CD14-positive monocyte (primary cell): ENCODE results near the gene C1orf105. TPM values are rescaled to one million over a fixed set of nuclear protein-coding genes. Genes with fewer than 3 reads are reported as not detected.
"Not testable (repeated sequence)": the region's sequence is repeated elsewhere in the genome, so short reads cannot be mapped to it uniquely, and the experiment has no call there.

Source experiments
- DNase-seq, 3 donors: peaks; one replicate each; pipeline ENCODE4 v3.0.0-alpha.2; 2011 to 2022
- H2AFZ ChIP-seq: 2 replicates; pipeline ENCODE4 v1.6.0; 2012; ENCODE audit warnings: mild to moderate bottlenecking, low read depth, low read length, inconsistent platforms; ENCODE audit not compliant: insufficient read depth, poor library complexity, severe bottlenecking
- H3K27ac ChIP-seq, 2 donors: 1 replicate in 1 of 2; 2 replicates in 1 of 2; pipeline ENCODE4 v1.5.1; 2012 to 2013; ENCODE audit warnings: low read length in 2 of 2, control low read depth in 1 of 2, inconsistent platforms in 1 of 2, low read depth in 1 of 2, mild to moderate bottlenecking in 1 of 2
- H3K27me3 ChIP-seq, 2 donors: one replicate each; pipeline versions ENCODE4 v1.6.0 to v1.6.1; 2011 to 2013; ENCODE audit warnings: low read length in 2 of 2; ENCODE audit not compliant: control insufficient read depth in 2 of 2, insufficient read depth in 2 of 2
- H3K36me3 ChIP-seq, 2 donors: replicated peaks in 1 of 2; 1 replicate in 1 of 2; 2 replicates in 1 of 2; pipeline versions ENCODE4 v1.5.1 to v1.6.1; 2012 to 2013; ENCODE audit warnings: low read length in 2 of 2, control low read depth in 1 of 2, inconsistent platforms in 1 of 2, mild to moderate bottlenecking in 1 of 2; ENCODE audit not compliant: insufficient read depth in 2 of 2, control insufficient read depth in 1 of 2
- H3K4me1 ChIP-seq, 2 donors: 1 replicate in 1 of 2; 2 replicates in 1 of 2; pipeline versions ENCODE4 v1.5.1 to v1.6.1; 2012 to 2013; ENCODE audit warnings: low read length in 2 of 2, control low read depth in 1 of 2, inconsistent platforms in 1 of 2, mild to moderate bottlenecking in 1 of 2, moderate library complexity in 1 of 2; ENCODE audit not compliant: insufficient read depth in 2 of 2, control insufficient read depth in 1 of 2
- H3K4me2 ChIP-seq: replicated peaks from 2 replicates; pipeline ENCODE3; 2012; ENCODE audit warnings: low read length, moderate library complexity, mild to moderate bottlenecking; ENCODE audit not compliant: poor library complexity, severe bottlenecking; ENCODE audit errors: extremely low read depth
- H3K4me3 ChIP-seq, 3 experiments: fragments of 200-600 bp in 1 of 3; sonication (generic) in 1 of 3; replicated peaks in 1 of 3; 1 replicate in 2 of 3; 2 replicates in 1 of 3; pipeline ENCODE4 v1.5.1; 2011 to 2013; ENCODE audit warnings: low read length in 3 of 3, mild to moderate bottlenecking in 3 of 3, control low read depth in 2 of 3, low read depth in 2 of 3, inconsistent platforms in 1 of 3, moderate library complexity in 1 of 3
- H3K79me2 ChIP-seq: 2 replicates; pipeline ENCODE4 v1.6.0; 2012; ENCODE audit warnings: mild to moderate bottlenecking, control low read depth, inconsistent platforms, low read length, moderate library complexity; ENCODE audit not compliant: insufficient read depth
- H3K9ac ChIP-seq: 2 replicates; pipeline ENCODE4 v1.6.0; 2017; ENCODE audit warnings: low read length, mild to moderate bottlenecking; ENCODE audit not compliant: insufficient read depth, poor library complexity, severe bottlenecking
- H3K9me3 ChIP-seq, 2 donors: replicated peaks in 1 of 2; 1 replicate in 1 of 2; 2 replicates in 1 of 2; pipeline versions ENCODE4 v1.5.1 to v1.6.1; 2012 to 2013; ENCODE audit warnings: low read length in 2 of 2, control low read depth in 1 of 2; ENCODE audit not compliant: control insufficient read depth in 1 of 2, insufficient read depth in 1 of 2
- H4K20me1 ChIP-seq: 2 replicates; pipeline ENCODE4 v1.6.0; 2012; ENCODE audit warnings: mild to moderate bottlenecking, low read length, control low read depth, moderate library complexity; ENCODE audit not compliant: insufficient read depth
- H3K27ac Mint-ChIP-seq, 7 donors: one replicate each; pipeline ENCODE4 v1.8.0; 2020; ENCODE audit warnings: mild to moderate bottlenecking in 7 of 7, mixed read lengths in 7 of 7, moderate library complexity in 6 of 7, inconsistent platforms in 2 of 7
- H3K27me3 Mint-ChIP-seq, 3 donors: one replicate each; pipeline ENCODE4 v1.8.0; 2021 to 2022; ENCODE audit warnings: low read depth in 3 of 3, mild to moderate bottlenecking in 3 of 3, mixed read lengths in 3 of 3, moderate library complexity in 3 of 3, inconsistent platforms in 1 of 3
- H3K36me3 Mint-ChIP-seq, 2 donors: one replicate each; pipeline ENCODE4 v1.8.0; 2020; ENCODE audit warnings: mixed read lengths in 2 of 2, inconsistent platforms in 1 of 2, mild to moderate bottlenecking in 1 of 2
- H3K4me1 Mint-ChIP-seq: one replicate; pipeline ENCODE4 v1.8.0; 2020; ENCODE audit warnings: mild to moderate bottlenecking, mixed read lengths
- H3K4me3 Mint-ChIP-seq, 2 donors: one replicate each; pipeline ENCODE4 v1.8.0; 2020; ENCODE audit warnings: mild to moderate bottlenecking in 2 of 2, mixed read lengths in 2 of 2, moderate library complexity in 1 of 2
- H3K9me3 Mint-ChIP-seq, 7 donors: one replicate each; pipeline ENCODE4 v1.8.0; 2020 to 2022; ENCODE audit warnings: mixed read lengths in 7 of 7, mild to moderate bottlenecking in 6 of 7, moderate library complexity in 6 of 7, inconsistent platforms in 2 of 7
- WGBS: methylation state at CpG from one replicate; pipeline ENCODE4 v1.1.5; 2013; ENCODE audit warnings: missing lambda C conversion rate; ENCODE audit not compliant: insufficient coverage; 5-methylcytosine and 5-hydroxymethylcytosine counted together
- intact Hi-C, 2 donors: fragments of 100-400 bp; cut with micrococcal nuclease; formaldehyde crosslinking; loops; one replicate each; pipeline versions ENCODE4 v1.15.0 to v1.15.1; 2023
- polyA plus RNA-seq, 3 donors: library from polyadenylated mRNA; depleted of rRNA in 1 of 3; unstranded in 2 of 3; stranded (reverse) in 1 of 3; fragments of 300-500 nt in 2 of 3; fragments of >200 nt in 1 of 3; fragmentation: Illumina TruSeq in 2 of 3; gene quantifications; 1 replicate in 2 of 3; 2 replicates in 1 of 3; pipeline ENCODE4 v1.2.3, GENCODE V29; 2012 to 2021
- TF ChIP-seq, protein P1 (sequence below): fragments of 200-600 bp; IDR thresholded peaks from one replicate; pipeline ENCODE4 v1.8.0; 2022; ENCODE audit warnings: antibody characterized with exemption, mild to moderate bottlenecking

Gene C1orf105
- polyA plus RNA-seq, 3 donors, result not detected

DNA sequence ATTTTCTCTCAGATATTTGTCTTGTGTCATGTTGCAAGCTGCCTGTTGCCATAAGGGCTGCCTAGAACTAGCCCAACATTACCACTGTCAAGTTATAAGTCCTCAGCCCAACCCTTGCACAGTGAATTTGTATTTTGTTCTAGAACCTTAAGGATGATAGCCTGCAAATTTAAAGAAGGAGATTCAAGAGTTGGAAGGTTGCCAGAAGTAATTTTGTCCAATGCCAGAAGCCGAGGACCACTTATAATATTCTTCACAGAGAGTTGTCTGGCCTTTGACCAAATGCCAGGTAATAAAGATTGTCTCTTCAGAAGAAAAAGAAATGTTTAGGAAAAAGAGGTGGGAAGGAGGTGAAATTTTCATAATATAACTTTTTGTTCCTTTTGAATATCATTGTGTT, 71.9 kb downstream of the C1orf105 start:
- H3K4me3 Mint-ChIP-seq, result no peak overlapping the region
- peaks cover 10 to 14% of the 10 kb centered on the region in 2 donors for H3K4me1 ChIP-seq
- no CpG with 5 or more reads among the region's 1 CpG for WGBS
- H3K4me1 Mint-ChIP-seq, result peaks cover 32% of the 10 kb centered on the region
- H3K4me2 ChIP-seq, result no peak overlapping the region
- H3K27ac Mint-ChIP-seq, result no peak overlapping the region
- H3K27me3 Mint-ChIP-seq, result peaks cover 0 to 2% (median 0%) of the 10 kb centered on the region in 3 donors
- peaks cover 0 to 2% (median 0%) of the 10 kb centered on the region in 7 donors for H3K9me3 Mint-ChIP-seq
- no peak overlapping the region for H3K27ac ChIP-seq
- no peaks in the 10 kb centered on the region for H3K27me3 ChIP-seq
- intact Hi-C loops, result no loop called here
- no peak overlapping the region for H3K4me3 ChIP-seq
- H3K36me3 ChIP-seq, result no peaks in the 10 kb centered on the region
- no peak for DNase-seq
- no peaks in the 10 kb centered on the region for H3K9me3 ChIP-seq
- no peaks in the 10 kb centered on the region for H3K79me2 ChIP-seq
- H3K36me3 Mint-ChIP-seq, result no peaks in the 10 kb centered on the region
- H2AFZ ChIP-seq, result no peak overlapping the region
- TF ChIP-seq, protein P1, sequence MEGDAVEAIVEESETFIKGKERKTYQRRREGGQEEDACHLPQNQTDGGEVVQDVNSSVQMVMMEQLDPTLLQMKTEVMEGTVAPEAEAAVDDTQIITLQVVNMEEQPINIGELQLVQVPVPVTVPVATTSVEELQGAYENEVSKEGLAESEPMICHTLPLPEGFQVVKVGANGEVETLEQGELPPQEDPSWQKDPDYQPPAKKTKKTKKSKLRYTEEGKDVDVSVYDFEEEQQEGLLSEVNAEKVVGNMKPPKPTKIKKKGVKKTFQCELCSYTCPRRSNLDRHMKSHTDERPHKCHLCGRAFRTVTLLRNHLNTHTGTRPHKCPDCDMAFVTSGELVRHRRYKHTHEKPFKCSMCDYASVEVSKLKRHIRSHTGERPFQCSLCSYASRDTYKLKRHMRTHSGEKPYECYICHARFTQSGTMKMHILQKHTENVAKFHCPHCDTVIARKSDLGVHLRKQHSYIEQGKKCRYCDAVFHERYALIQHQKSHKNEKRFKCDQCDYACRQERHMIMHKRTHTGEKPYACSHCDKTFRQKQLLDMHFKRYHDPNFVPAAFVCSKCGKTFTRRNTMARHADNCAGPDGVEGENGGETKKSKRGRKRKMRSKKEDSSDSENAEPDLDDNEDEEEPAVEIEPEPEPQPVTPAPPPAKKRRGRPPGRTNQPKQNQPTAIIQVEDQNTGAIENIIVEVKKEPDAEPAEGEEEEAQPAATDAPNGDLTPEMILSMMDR, result no peak
- no peak overlapping the region for H3K9ac ChIP-seq
- no peaks in the 10 kb centered on the region for H4K20me1 ChIP-seq

DNA sequence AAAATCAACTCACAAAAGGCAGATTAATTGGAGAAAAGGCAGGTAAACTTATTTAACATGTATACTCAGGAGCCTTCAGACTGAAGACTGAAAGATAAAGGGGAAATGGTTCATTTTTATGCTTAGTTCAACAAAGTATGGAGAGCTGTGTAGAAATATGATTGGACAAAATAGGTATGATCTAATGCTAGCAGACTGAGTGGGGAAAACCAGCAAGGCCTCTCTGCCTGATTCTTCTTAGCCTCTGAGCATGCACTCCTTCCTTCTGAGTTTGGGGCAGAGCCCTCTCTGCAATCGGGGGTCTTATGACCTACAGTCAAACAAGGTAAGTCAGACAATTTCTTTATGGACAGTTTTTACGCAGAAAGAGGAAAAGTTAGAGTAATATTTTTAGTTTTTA, 73.7 kb downstream of the C1orf105 start:
- no peaks in the 10 kb centered on the region for H4K20me1 ChIP-seq
- peak overlapping the region in 2 of 7 donors; percentile 7 to 24 for H3K27ac Mint-ChIP-seq
- no peak overlapping the region for H3K27ac ChIP-seq
- no peaks in the 10 kb centered on the region for H3K36me3 ChIP-seq
- peaks cover 0 to 2% (median 0%) of the 10 kb centered on the region in 3 donors for H3K27me3 Mint-ChIP-seq
- H3K9me3 ChIP-seq, result no peaks in the 10 kb centered on the region
- no peaks in the 10 kb centered on the region for H3K27me3 ChIP-seq
- intact Hi-C loops, result no loop called here
- H3K4me1 ChIP-seq, result peaks cover 28 to 29% of the 10 kb centered on the region in 2 donors
- no peak overlapping the region for H3K4me2 ChIP-seq
- peaks cover 0 to 2% (median 0%) of the 10 kb centered on the region in 7 donors for H3K9me3 Mint-ChIP-seq
- H3K36me3 Mint-ChIP-seq, result no peaks in the 10 kb centered on the region
- H3K9ac ChIP-seq, result no peak overlapping the region
- no peak overlapping the region for H2AFZ ChIP-seq
- peaks cover 48% of the 10 kb centered on the region for H3K4me1 Mint-ChIP-seq
- H3K4me3 Mint-ChIP-seq, result no peak overlapping the region
- H3K79me2 ChIP-seq, result no peaks in the 10 kb centered on the region
- no CpG with 5 or more reads among the region's 2 CpGs for WGBS
- TF ChIP-seq, protein P1, result no peak
- H3K4me3 ChIP-seq, result no peak overlapping the region
- peak in 1 of 3 donors; percentile 8 for DNase-seq

DNA sequence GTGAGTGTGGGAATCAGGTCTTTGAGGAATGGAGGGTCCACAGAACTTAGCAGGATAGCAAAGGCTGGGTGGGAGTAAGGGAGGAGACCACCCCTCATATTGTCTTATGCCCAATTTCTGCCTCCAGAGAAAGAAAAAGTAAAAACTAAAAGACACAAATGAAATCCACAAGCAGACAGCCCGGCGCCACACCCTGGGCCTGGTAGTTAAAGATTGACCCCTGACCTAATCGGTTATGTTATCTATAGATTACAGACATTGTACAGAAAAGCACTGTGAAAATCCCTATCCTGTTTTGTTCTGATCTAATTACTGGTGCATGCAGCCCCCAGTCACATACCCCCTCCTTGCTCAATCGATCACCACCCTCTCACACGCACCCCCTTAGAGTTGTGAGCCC, 75.6 kb downstream of the C1orf105 start:
- H3K36me3 Mint-ChIP-seq, H3K27me3 Mint-ChIP-seq, H2AFZ ChIP-seq, H3K4me2 ChIP-seq, H3K36me3 ChIP-seq, H3K79me2 ChIP-seq, H3K9me3 Mint-ChIP-seq, H3K9me3 ChIP-seq, H3K9ac ChIP-seq, H3K27me3 ChIP-seq, H3K4me3 ChIP-seq, H3K4me3 Mint-ChIP-seq, DNase-seq, H4K20me1 ChIP-seq, H3K27ac ChIP-seq, intact Hi-C loops: not testable (repeated sequence)
- Mint-ChIP-seq H3K27ac (peak overlapping the region in 4 of 7 donors; percentile 2 to 73 (median 12)), H3K4me1 (peaks cover 58% of the 10 kb centered on the region)
- peaks cover 43 to 45% of the 10 kb centered on the region in 2 donors for H3K4me1 ChIP-seq
- WGBS, result no CpG with 5 or more reads among the region's 5 CpGs
